ENCODE measurements around the gene HSD17B2. TPM values are rescaled to one million over a fixed set of nuclear protein-coding genes. Genes with fewer than 3 reads are reported as not detected.

HSD17B2 gene
- total RNA-seq, 2 donors from 2014 or later = not detected

GRCh38 chr16:82082097-82082496 is 47.0 kb downstream of the HSD17B2 start:
- Mint-ChIP-seq H3K4me1 (ENCODE audit: low read depth) (peaks cover 13% of the 10 kb centered on the region), H3K4me3 (no peak overlapping the region), H3K27me3 (ENCODE audit: low read depth) (peaks cover 35% of the 10 kb centered on the region), H3K9me3 (peaks cover 4 to 6% of the 10 kb centered on the region in 2 donors), H3K36me3 (ENCODE audit: insufficient read depth in 2 of 2) (peaks cover 1 to 4% of the 10 kb centered on the region in 2 donors), H3K27ac (no peak overlapping the region)
- DNase-seq (no peak), ATAC-seq (replicated peaks in 1 of 2) (no peak)

- H3K36me3 Mint-ChIP-seq (ENCODE audit: insufficient read depth in 2 of 2) = peaks cover 0 to 4% of the 10 kb centered on the region in 2 donors
- H3K27ac Mint-ChIP-seq = peak overlapping the region; percentile 34
- ATAC-seq (replicated peaks in 1 of 2) = peak; percentile 100
- H3K27me3 Mint-ChIP-seq (ENCODE audit: low read depth) = peaks cover 34% of the 10 kb centered on the region
- no peak overlapping the region for H3K4me3 Mint-ChIP-seq
- H3K4me1 Mint-ChIP-seq (ENCODE audit: low read depth) = peaks cover 13% of the 10 kb centered on the region
- peaks cover 3 to 4% of the 10 kb centered on the region in 2 donors for H3K9me3 Mint-ChIP-seq
- DNase-seq = peak; percentile 25
These were observed 47.6 kb downstream of the HSD17B2 start for GRCh38 chr16:82082543-82083244.

- Mint-ChIP-seq H3K4me3 (no peak overlapping the region), H3K36me3 (ENCODE audit: insufficient read depth in 2 of 2) (no peaks in the 10 kb centered on the region), H3K4me1 (ENCODE audit: low read depth) (peaks cover 13% of the 10 kb centered on the region), H3K27me3 (ENCODE audit: low read depth) (peaks cover 24% of the 10 kb centered on the region), H3K9me3 (no peaks in the 10 kb centered on the region), H3K27ac (no peak overlapping the region)
- no peak for DNase-seq
- ATAC-seq (replicated peaks in 1 of 2) = no peak
These were observed 48.8 kb downstream of the HSD17B2 start for GRCh38 chr16:82083710-82084353.

- no peak for DNase-seq
- Mint-ChIP-seq H3K27me3 (ENCODE audit: low read depth) (peaks cover 19% of the 10 kb centered on the region), H3K4me3 (no peak overlapping the region), H3K4me1 (ENCODE audit: low read depth) (peaks cover 13% of the 10 kb centered on the region), H3K9me3 (no peaks in the 10 kb centered on the region), H3K27ac (no peak overlapping the region), H3K36me3 (ENCODE audit: insufficient read depth in 2 of 2) (no peaks in the 10 kb centered on the region)
- no peak for ATAC-seq (replicated peaks in 1 of 2)
These were observed 50.1 kb downstream of the HSD17B2 start for GRCh38 chr16:82085011-82085779.

- DNase-seq = no peak
- no peaks in the 10 kb centered on the region for H3K36me3 Mint-ChIP-seq (ENCODE audit: insufficient read depth in 2 of 2)
- H3K4me1 Mint-ChIP-seq (ENCODE audit: low read depth) = peaks cover under 1% of the 10 kb centered on the region
- no peaks in the 10 kb centered on the region for H3K9me3 Mint-ChIP-seq
- H3K4me3 Mint-ChIP-seq = no peak overlapping the region
- H3K27ac Mint-ChIP-seq = no peak overlapping the region
- peaks cover 11% of the 10 kb centered on the region for H3K27me3 Mint-ChIP-seq (ENCODE audit: low read depth)
- ATAC-seq (replicated peaks in 1 of 2) = no peak
These were observed 53.4 kb downstream of the HSD17B2 start for GRCh38 chr16:82088483-82088882.

GRCh38 chr16:82091241-82091640 is 56.2 kb downstream of the HSD17B2 start:
- DNase-seq = no peak
- Mint-ChIP-seq H3K27ac (no peak overlapping the region), H3K36me3 (ENCODE audit: insufficient read depth in 2 of 2) (no peaks in the 10 kb centered on the region), H3K4me1 (ENCODE audit: low read depth) (peaks cover 7% of the 10 kb centered on the region), H3K4me3 (no peak overlapping the region), H3K27me3 (ENCODE audit: low read depth) (peaks cover 16% of the 10 kb centered on the region), H3K9me3 (no peaks in the 10 kb centered on the region)
- no peak for ATAC-seq (replicated peaks in 1 of 2)

GRCh38 chr16:82092711-82093110 is 57.7 kb downstream of the HSD17B2 start:
- ATAC-seq (replicated peaks in 1 of 2) (no peak), DNase-seq (no peak)
- Mint-ChIP-seq H3K9me3 (no peaks in the 10 kb centered on the region), H3K27ac (no peak overlapping the region), H3K27me3 (ENCODE audit: low read depth) (peaks cover 11% of the 10 kb centered on the region), H3K4me1 (ENCODE audit: low read depth) (peaks cover 7% of the 10 kb centered on the region), H3K4me3 (no peak overlapping the region), H3K36me3 (ENCODE audit: insufficient read depth in 2 of 2) (no peaks in the 10 kb centered on the region)

- no peak overlapping the region for H3K27ac Mint-ChIP-seq
- H3K4me1 Mint-ChIP-seq (ENCODE audit: low read depth) = peaks cover 7% of the 10 kb centered on the region
- peaks cover 10% of the 10 kb centered on the region for H3K27me3 Mint-ChIP-seq (ENCODE audit: low read depth)
- no peak overlapping the region for H3K4me3 Mint-ChIP-seq
- H3K36me3 Mint-ChIP-seq (ENCODE audit: insufficient read depth in 2 of 2) = no peaks in the 10 kb centered on the region
- DNase-seq (no peak), ATAC-seq (replicated peaks in 1 of 2) (no peak)
- no peaks in the 10 kb centered on the region for H3K9me3 Mint-ChIP-seq
These were observed 58.7 kb downstream of the HSD17B2 start for GRCh38 chr16:82093666-82094300.

- no peak for ATAC-seq (replicated peaks in 1 of 2)
- H3K27me3 Mint-ChIP-seq (ENCODE audit: low read depth) = peaks cover 10% of the 10 kb centered on the region
- no peak overlapping the region for H3K4me3 Mint-ChIP-seq
- H3K4me1 Mint-ChIP-seq (ENCODE audit: low read depth) = peaks cover 7% of the 10 kb centered on the region
- no peaks in the 10 kb centered on the region for H3K36me3 Mint-ChIP-seq (ENCODE audit: insufficient read depth in 2 of 2)
- no peak for DNase-seq
- no peaks in the 10 kb centered on the region for H3K9me3 Mint-ChIP-seq
- no peak overlapping the region for H3K27ac Mint-ChIP-seq
These were observed 60.0 kb downstream of the HSD17B2 start for GRCh38 chr16:82094942-82095540.

GRCh38 chr16:82096641-82097040 is 61.6 kb downstream of the HSD17B2 start:
- Mint-ChIP-seq H3K27me3 (ENCODE audit: low read depth) (peaks cover 5% of the 10 kb centered on the region), H3K4me3 (no peak overlapping the region), H3K27ac (no peak overlapping the region), H3K4me1 (ENCODE audit: low read depth) (peaks cover 7% of the 10 kb centered on the region), H3K36me3 (ENCODE audit: insufficient read depth in 2 of 2) (no peaks in the 10 kb centered on the region), H3K9me3 (no peaks in the 10 kb centered on the region)
- no peak for ATAC-seq (replicated peaks in 1 of 2)
- DNase-seq = no peak

GRCh38 chr16:82105107-82105506 is 70.1 kb downstream of the HSD17B2 start:
- peaks cover 13% of the 10 kb centered on the region for H3K27me3 Mint-ChIP-seq (ENCODE audit: low read depth)
- no peak for ATAC-seq (replicated peaks in 1 of 2)
- no peak for DNase-seq

GRCh38 chr16:82108100-82108499 is 73.0 kb downstream of the HSD17B2 start:
- peaks cover 15% of the 10 kb centered on the region for H3K27me3 Mint-ChIP-seq (ENCODE audit: low read depth)
- H3K36me3 Mint-ChIP-seq (ENCODE audit: insufficient read depth in 2 of 2) = no peaks in the 10 kb centered on the region
- DNase-seq (no peak), ATAC-seq (replicated peaks in 1 of 2) (no peak)
- H3K9me3 Mint-ChIP-seq = no peaks in the 10 kb centered on the region
- no peak overlapping the region for H3K4me3 Mint-ChIP-seq
- H3K4me1 Mint-ChIP-seq (ENCODE audit: low read depth) = peaks cover 9% of the 10 kb centered on the region
- no peak overlapping the region for H3K27ac Mint-ChIP-seq

More at GRCh38 chr16:82105107-82105506, 70.1 kb downstream of the HSD17B2 start:
- Mint-ChIP-seq H3K9me3 (no peaks in the 10 kb centered on the region), H3K27ac (no peak overlapping the region), H3K4me3 (no peak overlapping the region), H3K36me3 (ENCODE audit: insufficient read depth in 2 of 2) (no peaks in the 10 kb centered on the region), H3K4me1 (ENCODE audit: low read depth) (peaks cover 9% of the 10 kb centered on the region)

Measured in activated T-cell treated with anti-CD3 and anti-CD28 coated beads, Interleukin-2, amount 50 U/mL, for 72 hours (primary cell).